SH-SY5Y (cell line): ENCODE results near the gene TAS2R4.

Experiments
- GATA2 ChIP-seq: IDR thresholded peaks from 2 replicates; pipeline ENCODE4 v1.6.1; 2011; ENCODE audit warnings: mild to moderate bottlenecking, low read depth, low read length
- GATA3 ChIP-seq: IDR thresholded peaks from 2 replicates; pipeline ENCODE4 v1.6.1; 2011; ENCODE audit warnings: low read depth, mild to moderate bottlenecking, low read length, moderate library complexity

TAS2R4 gene

GRCh38 chr7:141785706-141786552 is 9.5 kb downstream of the TAS2R4 start:
- no peak for TF ChIP-seq GATA3
- no peak for TF ChIP-seq GATA2

GRCh38 chr7:141788296-141788695 is 11.8 kb downstream of the TAS2R4 start:
- no peak for TF ChIP-seq GATA2
- no peak for TF ChIP-seq GATA3

GRCh38 chr7:141789917-141790316 is 13.4 kb downstream of the TAS2R4 start, which contains the start of gene TAS2R5:
TSS of gene TAS2R5 (plus strand) at chr7:141790217. CDS start at chr7:141790362, 145 bp downstream.
- no peak for TF ChIP-seq GATA2
- no peak for TF ChIP-seq GATA3

GRCh38 chr7:141792526-141792925 is 16.1 kb downstream of the TAS2R4 start:
- TF ChIP-seq GATA3 = no peak
- TF ChIP-seq GATA2 = no peak

GRCh38 chr7:141820067-141820466 is 43.6 kb downstream of the TAS2R4 start:
- TF ChIP-seq GATA3 (no peak), GATA2 (no peak)
